Keratinocyte (primary cell): ENCODE measurements around the gene LSM14B. TPM values are rescaled to one million over a fixed set of nuclear protein-coding genes. Genes with fewer than 3 reads are reported as not detected.

Experiments
- DNase-seq: peaks from one replicate; pipeline ENCODE4 v3.0.0-alpha.2; 2011; ENCODE audit warnings: low read depth, missing footprints, low spot score
- FAIRE-seq: peaks from 2 replicates; lab custom pipeline; 2011; peaks lifted over from hg19 to GRCh38; lab: Jason Lieb, UNC
- H2AFZ ChIP-seq: 2 replicates; pipeline ENCODE4 v1.6.0; 2012; ENCODE audit warnings: low read length, control low read depth, inconsistent platforms; ENCODE audit not compliant: control insufficient read depth
- H3K27ac ChIP-seq: 2 replicates; pipeline ENCODE4 v1.5.1; 2011; ENCODE audit warnings: low read length; ENCODE audit not compliant: control insufficient read depth, insufficient read depth
- H3K27me3 ChIP-seq: 3 replicates; pipeline ENCODE4 v1.6.0; 2011; ENCODE audit warnings: low read length; ENCODE audit not compliant: control insufficient read depth, insufficient read depth; ENCODE audit errors: extremely low read depth
- H3K36me3 ChIP-seq, 2 experiments: 2 replicates in 1 of 2; 3 replicates in 1 of 2; pipeline ENCODE4 v1.5.1; 2011; ENCODE audit warnings: low read length in 2 of 2, mild to moderate bottlenecking in 1 of 2; ENCODE audit not compliant: control insufficient read depth in 2 of 2, insufficient read depth in 2 of 2; ENCODE audit errors: extremely low read depth in 1 of 2
- H3K4me1 ChIP-seq: 3 replicates; pipeline ENCODE4 v1.5.1; 2011; ENCODE audit warnings: low read length; ENCODE audit not compliant: control insufficient read depth, insufficient read depth; ENCODE audit errors: extremely low read depth
- H3K4me2 ChIP-seq: 3 replicates; pipeline ENCODE4 v1.6.0; 2011; ENCODE audit warnings: low read depth, low read length; ENCODE audit not compliant: control insufficient read depth, insufficient read depth; ENCODE audit errors: extremely low read depth
- H3K4me3 ChIP-seq, 3 experiments: fragments of 200-600 bp in 1 of 3; sonication (generic) in 1 of 3; 2 replicates in 2 of 3; 3 replicates in 1 of 3; pipeline ENCODE4 v1.5.1; 2011 to 2016; ENCODE audit warnings: low read length in 3 of 3, mild to moderate bottlenecking in 3 of 3, control low read depth in 2 of 3, inconsistent platforms in 1 of 3, low read depth in 1 of 3, mixed read lengths in 1 of 3, mixed run types in 1 of 3, moderate library complexity in 1 of 3; ENCODE audit not compliant: control insufficient read depth in 2 of 3, insufficient read depth in 2 of 3; ENCODE audit errors: extremely low read depth in 1 of 3
- H3K79me2 ChIP-seq: 2 replicates; pipeline ENCODE4 v1.6.0; 2012; ENCODE audit warnings: low read length; ENCODE audit not compliant: control insufficient read depth, insufficient read depth
- H3K9ac ChIP-seq: 3 replicates; pipeline ENCODE4 v1.6.0; 2011; ENCODE audit warnings: low read length; ENCODE audit not compliant: control insufficient read depth, insufficient read depth; ENCODE audit errors: extremely low read depth
- H3K9me1 ChIP-seq: 3 replicates; pipeline ENCODE4 v1.6.0; 2011; ENCODE audit warnings: low read length; ENCODE audit not compliant: control insufficient read depth, insufficient read depth; ENCODE audit errors: extremely low read depth
- H3K9me3 ChIP-seq: 2 replicates; pipeline ENCODE4 v1.5.1; 2012; ENCODE audit warnings: low read depth, low read length; ENCODE audit not compliant: control insufficient read depth
- H4K20me1 ChIP-seq: 3 replicates; pipeline ENCODE4 v1.6.0; 2011; ENCODE audit warnings: low read length; ENCODE audit not compliant: control insufficient read depth, insufficient read depth; ENCODE audit errors: extremely low read depth
- EZH2 ChIP-seq: IDR thresholded peaks from one replicate; pipeline ENCODE4 v1.6.1; 2012; ENCODE audit warnings: inconsistent platforms, mild to moderate bottlenecking, low read length, moderate library complexity
- dilution Hi-C: fragments of 300-500 bp; cut with MboI; formaldehyde crosslinking; loops from one replicate; pipeline ENCODE4 v1.7.0; 2020; ENCODE audit warnings: low sequenced_read_pairs; ENCODE audit not compliant: extremely low pct_ligation_motif_present
- polyA plus RNA-seq, 5 experiments: library from polyadenylated mRNA; depleted of rRNA in 3 of 5; stranded (reverse) in 3 of 5; stranded (forward) in 1 of 5; unstranded in 1 of 5; fragments of >200 nt; gene quantifications; 1 replicate in 1 of 5; 2 replicates in 3 of 5; 3 replicates in 1 of 5; pipeline versions ENCODE4 v1.2.1 to v1.2.3, GENCODE V29; 2011 to 2012; ENCODE audit warnings: missing spikeins in 2 of 5, low read depth in 1 of 5, low replicate concordance in 1 of 5
- TF ChIP-seq, protein P1 (sequence below), 3 experiments: IDR thresholded peaks in 1 of 3; conservative IDR thresholded peaks in 1 of 3; optimal IDR thresholded peaks in 1 of 3; 2 replicates in 2 of 3; 3 replicates in 1 of 3; pipeline versions ENCODE3 to v1.5.1; 2011; ENCODE audit warnings: low read length in 3 of 3, mild to moderate bottlenecking in 3 of 3, moderate library complexity in 2 of 3, control low read depth in 1 of 3, inconsistent platforms in 1 of 3; ENCODE audit not compliant: insufficient read depth in 2 of 3; ENCODE audit errors: extremely low read depth in 1 of 3

LSM14B gene
- polyA plus RNA-seq, 1 donor (not counting 4 experiments of a cell fraction or from before 2014, with no cell fraction given) = 21.7 TPM

DNA sequence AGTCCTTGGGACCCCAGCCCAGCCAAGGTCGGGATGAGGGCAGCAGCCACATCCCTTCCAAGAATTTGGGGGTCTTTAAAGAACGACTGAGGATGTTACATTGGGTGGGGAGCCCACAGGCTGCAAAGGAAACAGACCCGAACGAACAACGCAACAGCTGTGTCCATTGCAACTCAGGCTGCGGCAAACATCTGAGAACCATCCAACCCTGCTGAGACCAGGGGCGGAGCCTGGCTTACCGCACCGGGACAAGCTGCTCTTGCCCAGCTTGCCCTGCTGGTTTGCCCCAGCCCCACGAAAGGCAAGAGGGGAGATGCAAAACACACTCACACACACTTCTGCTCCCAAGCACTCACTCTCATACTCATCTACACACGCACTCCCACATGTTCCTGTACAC lies 35.0 kb upstream of the LSM14B start:
- DNase-seq (no peak), FAIRE-seq (no peak)
- H3K9me3 ChIP-seq = no peaks in the 10 kb centered on the region
- no peak for TF ChIP-seq EZH2
- TF ChIP-seq, protein P1, sequence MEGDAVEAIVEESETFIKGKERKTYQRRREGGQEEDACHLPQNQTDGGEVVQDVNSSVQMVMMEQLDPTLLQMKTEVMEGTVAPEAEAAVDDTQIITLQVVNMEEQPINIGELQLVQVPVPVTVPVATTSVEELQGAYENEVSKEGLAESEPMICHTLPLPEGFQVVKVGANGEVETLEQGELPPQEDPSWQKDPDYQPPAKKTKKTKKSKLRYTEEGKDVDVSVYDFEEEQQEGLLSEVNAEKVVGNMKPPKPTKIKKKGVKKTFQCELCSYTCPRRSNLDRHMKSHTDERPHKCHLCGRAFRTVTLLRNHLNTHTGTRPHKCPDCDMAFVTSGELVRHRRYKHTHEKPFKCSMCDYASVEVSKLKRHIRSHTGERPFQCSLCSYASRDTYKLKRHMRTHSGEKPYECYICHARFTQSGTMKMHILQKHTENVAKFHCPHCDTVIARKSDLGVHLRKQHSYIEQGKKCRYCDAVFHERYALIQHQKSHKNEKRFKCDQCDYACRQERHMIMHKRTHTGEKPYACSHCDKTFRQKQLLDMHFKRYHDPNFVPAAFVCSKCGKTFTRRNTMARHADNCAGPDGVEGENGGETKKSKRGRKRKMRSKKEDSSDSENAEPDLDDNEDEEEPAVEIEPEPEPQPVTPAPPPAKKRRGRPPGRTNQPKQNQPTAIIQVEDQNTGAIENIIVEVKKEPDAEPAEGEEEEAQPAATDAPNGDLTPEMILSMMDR (optimal IDR thresholded peaks at IDR 0.05 in 1 of 3, IDR thresholded peaks at IDR 0.05 in 1 of 3, conservative IDR thresholded peaks at IDR 0.05 in 1 of 3; ENCODE audit: extremely low read depth in 1 of 3, insufficient read depth in 2 of 3, low read length in 3 of 3) = no peak
- no peak overlapping the region for H2AFZ ChIP-seq
- peaks cover 9% of the 10 kb centered on the region for H3K27me3 ChIP-seq
- H3K4me1 ChIP-seq = peaks cover 5% of the 10 kb centered on the region
- dilution Hi-C loops = no loop called here
- H3K4me3 ChIP-seq = no peak overlapping the region
- H3K79me2 ChIP-seq = no peaks in the 10 kb centered on the region
- no peak overlapping the region for H3K4me2 ChIP-seq
- H3K36me3 ChIP-seq = no peaks in the 10 kb centered on the region
- no peak overlapping the region for H3K27ac ChIP-seq
- no peaks in the 10 kb centered on the region for H4K20me1 ChIP-seq
- H3K9ac ChIP-seq = no peak overlapping the region
- no peaks in the 10 kb centered on the region for H3K9me1 ChIP-seq

- Histone ChIP-seq H3K27ac (no peak overlapping the region), H3K9me1 (no peaks in the 10 kb centered on the region), H4K20me1 (no peaks in the 10 kb centered on the region), H3K36me3 (no peaks in the 10 kb centered on the region), H3K4me3 (no peak overlapping the region), H3K4me1 (peaks cover 5% of the 10 kb centered on the region), H3K27me3 (peaks cover 12% of the 10 kb centered on the region), H3K79me2 (no peaks in the 10 kb centered on the region), H3K4me2 (no peak overlapping the region), H3K9me3 (no peaks in the 10 kb centered on the region), H2AFZ (no peak overlapping the region), H3K9ac (no peak overlapping the region)
- dilution Hi-C loops = no loop called here
- TF ChIP-seq EZH2 = no peak
- TF ChIP-seq, protein P1 (optimal IDR thresholded peaks at IDR 0.05 in 1 of 3, IDR thresholded peaks at IDR 0.05 in 1 of 3, conservative IDR thresholded peaks at IDR 0.05 in 1 of 3; ENCODE audit: extremely low read depth in 1 of 3, insufficient read depth in 2 of 3, low read length in 3 of 3) = no peak
- FAIRE-seq (no peak), DNase-seq (no peak)
Observed at GRCh38 chr20:62087632-62088031, 34.6 kb upstream of the LSM14B start.
